ENCODE data around the gene MCM7.

- TF ChIP-seq POLR2A (IDR thresholded peaks at IDR 0.05) = no peak
- no peak for TF ChIP-seq CTCF (IDR thresholded peaks at IDR 0.05)
Measured at GRCh38 chr7:100051611-100052010, 49.6 kb downstream of the MCM7 start.
